GM12878 (cell line): Measurements from ENCODE around the gene STK10. TPM values are rescaled to one million over a fixed set of nuclear protein-coding genes. Genes with fewer than 3 reads are reported as not detected.
A peak's percentile ranks its signal among the peaks of the same experiment; 100 is the strongest.

ENCODE experiments used
- BACH1 ChIP-seq: fragments of 450-650 bp; IDR thresholded peaks from 2 replicates; pipeline ENCODE4 v1.6.1; 2017; ENCODE audit warnings: mild to moderate bottlenecking, borderline replicate concordance
- BCL3 ChIP-seq: IDR thresholded peaks from 2 replicates; pipeline ENCODE4 v1.6.1; 2011; ENCODE audit warnings: borderline replicate concordance, low read depth, mild to moderate bottlenecking, moderate library complexity, low read length; ENCODE audit not compliant: insufficient read depth, poor library complexity, severe bottlenecking
- CBX3 ChIP-seq: fragments of 200-600 bp; sonication (generic); IDR thresholded peaks from 2 replicates; pipeline ENCODE4 v1.6.1; 2016; ENCODE audit warnings: low read depth, borderline replicate concordance
- CEBPZ ChIP-seq: fragments of 150-350 bp; IDR thresholded peaks from 2 replicates; pipeline ENCODE4 v1.6.1; 2016; ENCODE audit warnings: low read depth, low read length
- CHD2 ChIP-seq: IDR thresholded peaks from 2 replicates; pipeline ENCODE4 v1.6.1; 2011; ENCODE audit warnings: low read depth, low read length, improper control_type of control experiment, borderline replicate concordance
- CREM ChIP-seq: IDR thresholded peaks from 2 replicates; pipeline ENCODE4 v1.6.1; 2014; ENCODE audit warnings: antibody characterized with exemption, low read depth
- EGR1 ChIP-seq, 2 experiments: IDR thresholded peaks; 1 replicate in 1 of 2; 2 replicates in 1 of 2; pipeline ENCODE4 v1.6.1; 2011 to 2012; ENCODE audit warnings: low read depth in 2 of 2, low read length in 2 of 2, borderline replicate concordance in 1 of 2, mild to moderate bottlenecking in 1 of 2, moderate library complexity in 1 of 2
- ESRRA ChIP-seq: IDR thresholded peaks from 2 replicates; pipeline ENCODE4 v1.6.1; 2012; ENCODE audit warnings: mild to moderate bottlenecking, low read length, improper control_type of control experiment
- IKZF1 ChIP-seq: fragments of 450-650 bp; conservative IDR thresholded peaks from 2 replicates; pipeline ENCODE4 v1.6.1; 2017; ENCODE audit warnings: antibody characterized with exemption, mild to moderate bottlenecking
- MEF2A ChIP-seq: IDR thresholded peaks from 2 replicates; pipeline ENCODE4 v1.6.1; 2011; ENCODE audit warnings: low read depth, mild to moderate bottlenecking, low read length, moderate library complexity; ENCODE audit not compliant: insufficient read depth
- NBN ChIP-seq: fragments of 450-650 bp; IDR thresholded peaks from 2 replicates; pipeline ENCODE4 v1.6.1; 2016
- NFIC ChIP-seq: IDR thresholded peaks from 2 replicates; pipeline ENCODE4 v1.6.1; 2012; ENCODE audit warnings: low read depth, mild to moderate bottlenecking, inconsistent platforms, low read length, moderate library complexity
- NR2C1 ChIP-seq: fragments of 450-650 bp; IDR thresholded peaks from 2 replicates; pipeline ENCODE4 v1.6.1; 2017; ENCODE audit warnings: antibody characterized with exemption, mild to moderate bottlenecking, moderate library complexity
- PRDM15 ChIP-seq: fragments of 450-650 bp; formaldehyde crosslinking; IDR thresholded peaks from 2 replicates; pipeline ENCODE4 v1.4.0; 2020; ENCODE audit warnings: mild to moderate bottlenecking, moderate library complexity
- SREBF2 ChIP-seq: IDR thresholded peaks from 2 replicates; pipeline ENCODE4 v1.6.1; 2012; ENCODE audit warnings: mild to moderate bottlenecking, low read length
- TBL1XR1 ChIP-seq: IDR thresholded peaks from 2 replicates; pipeline ENCODE4 v1.6.1; 2012; ENCODE audit warnings: low read depth, low read length, improper control_type of control experiment
- TCF3 ChIP-seq: IDR thresholded peaks from 2 replicates; pipeline ENCODE4 v1.6.1; 2012; ENCODE audit warnings: low read depth, mild to moderate bottlenecking, low read length, borderline replicate concordance; ENCODE audit not compliant: insufficient read depth
- USF1 ChIP-seq: IDR thresholded peaks from 2 replicates; pipeline ENCODE4 v1.6.1; 2011; ENCODE audit warnings: borderline replicate concordance, low read depth, mild to moderate bottlenecking, moderate library complexity, mixed read lengths, low read length; ENCODE audit not compliant: insufficient read depth; ENCODE audit errors: extremely low read length
- ZNF274 ChIP-seq: IDR thresholded peaks from one replicate; pipeline ENCODE4 v1.8.0; 2011; ENCODE audit not compliant: insufficient read length, insufficient read depth
- ZSCAN29 ChIP-seq: fragments of 450-650 bp; IDR thresholded peaks from 2 replicates; pipeline ENCODE4 v1.6.1; 2017; ENCODE audit warnings: mild to moderate bottlenecking, moderate library complexity
- polyA plus RNA-seq, 11 experiments: library from polyadenylated mRNA; depleted of rRNA in 4 of 11; unstranded in 6 of 11; stranded (reverse) in 5 of 11; fragments of >200 nt; fragmentation: Nextera tagmentation in 4 of 11; fragmentation: Illumina TruSeq in 1 of 11; extraction: Ambion mirVana in 4 of 11; extraction: Trizol in 1 of 11; gene quantifications; 1 replicate in 1 of 11; 2 replicates in 10 of 11; pipeline versions ENCODE4 v1.2.1 to v1.2.3, GENCODE V29; 2011 to 2016; ENCODE audit warnings: inconsistent platforms in 2 of 11, missing spikeins in 2 of 11, low read depth in 1 of 11
- total RNA-seq, 4 experiments: library from RNA; depleted of rRNA in 3 of 4; stranded (reverse); fragments of >200 nt in 3 of 4; fragmentation: Illumina TruSeq in 1 of 4; extraction: Trizol in 1 of 4; gene quantifications; 2 replicates each; pipeline versions ENCODE4 v1.2.1 to v1.2.3, GENCODE V29; 2013 to 2021

STK10 gene
- total and polyA plus RNA-seq, 10 of the 15 experiments (the other 5 are each of a cell fraction or from before 2014, with no cell fraction given), result 14.2 to 96.4 (median 50.6) TPM

- peak; percentile 62 for TF ChIP-seq NFIC
- TF ChIP-seq CEBPZ, result no peak
- no peak for TF ChIP-seq ZNF274
- no peak for TF ChIP-seq CREM
- TF ChIP-seq CBX3, result no peak
- TF ChIP-seq MEF2A, result 0 out of 2 replicates have a peak, but pooled peaks have one; percentile 30
- no peak for TF ChIP-seq BACH1
- no peak for TF ChIP-seq EGR1 (IDR thresholded peaks at IDR 0.05; ENCODE audit: borderline replicate concordance in 1 of 2, low read depth in 2 of 2, low read length in 2 of 2)
- no peak for TF ChIP-seq NR2C1
- TF ChIP-seq USF1, result no peak
- no peak for TF ChIP-seq BCL3
- no peak for TF ChIP-seq CHD2
- TF ChIP-seq NBN, result no peak
- TF ChIP-seq PRDM15 (CRISPR knock-in tag), result no peak
- TF ChIP-seq TBL1XR1, result no peak
- TF ChIP-seq TCF3, result no peak
- peak; percentile 79 for TF ChIP-seq IKZF1
- TF ChIP-seq ESRRA, result no peak
- TF ChIP-seq ZSCAN29, result no peak
- no peak for TF ChIP-seq SREBF2
Observed at GRCh38 chr5:172235132-172235780, 47.2 kb upstream of the STK10 start (continued).
